ENCODE data around the gene RPL14. TPM values are rescaled to one million over a fixed set of nuclear protein-coding genes. Genes with fewer than 3 reads are reported as not detected.

RPL14 gene
- polyA plus RNA-seq, 4 donors: 1,014 to 1,543 (median 1,365) TPM

DNA sequence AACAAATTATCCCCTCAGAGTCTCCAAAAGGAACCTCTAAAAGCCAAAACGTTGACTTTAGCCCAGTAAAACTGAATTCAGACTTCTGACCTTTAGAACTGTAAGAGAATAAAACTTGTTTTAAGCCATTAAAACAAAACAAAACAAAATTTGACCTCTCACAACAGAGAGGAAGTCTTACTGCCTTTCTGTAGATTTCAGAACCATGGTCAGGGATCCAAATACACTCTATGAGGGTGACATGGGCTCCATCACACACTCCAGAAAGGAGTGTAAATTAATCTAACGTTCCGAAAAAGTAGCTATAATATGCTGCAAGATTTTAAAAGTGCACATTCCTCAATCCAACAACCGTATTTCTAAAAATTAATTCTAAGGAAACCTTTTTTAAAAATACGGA lies 19.2 kb upstream of the RPL14 start:
- no peak overlapping the region for H3K27ac ChIP-seq (ENCODE audit: low read depth in 1 of 3, low read length in 2 of 3)
- H3K27me3 ChIP-seq (ENCODE audit: control insufficient read depth in 3 of 3, insufficient read depth in 3 of 3, low read length in 3 of 3): no peaks in the 10 kb centered on the region
- no peak overlapping the region for H3K4me3 ChIP-seq (ENCODE audit: low read depth in 1 of 3, low read length in 3 of 3)
- H3K4me1 ChIP-seq (ENCODE audit: control insufficient read depth in 3 of 3, insufficient read depth in 2 of 3, low read depth in 1 of 3, low read length in 2 of 3): no peaks in the 10 kb centered on the region
- H3K36me3 ChIP-seq (ENCODE audit: control insufficient read depth in 3 of 3, insufficient read depth in 2 of 3, low read depth in 1 of 3, low read length in 3 of 3): no peaks in the 10 kb centered on the region
- FAIRE-seq: no peak
- 75 to 78% (median 78%) methylated on average over 5 of the region's 5 CpGs for WGBS, 3 donors
- H3K9me3 ChIP-seq (ENCODE audit: control insufficient read depth in 2 of 2, insufficient read depth in 1 of 2, low read depth in 1 of 2, low read length in 1 of 2): no peaks in the 10 kb centered on the region
- no peak for DNase-seq

DNA sequence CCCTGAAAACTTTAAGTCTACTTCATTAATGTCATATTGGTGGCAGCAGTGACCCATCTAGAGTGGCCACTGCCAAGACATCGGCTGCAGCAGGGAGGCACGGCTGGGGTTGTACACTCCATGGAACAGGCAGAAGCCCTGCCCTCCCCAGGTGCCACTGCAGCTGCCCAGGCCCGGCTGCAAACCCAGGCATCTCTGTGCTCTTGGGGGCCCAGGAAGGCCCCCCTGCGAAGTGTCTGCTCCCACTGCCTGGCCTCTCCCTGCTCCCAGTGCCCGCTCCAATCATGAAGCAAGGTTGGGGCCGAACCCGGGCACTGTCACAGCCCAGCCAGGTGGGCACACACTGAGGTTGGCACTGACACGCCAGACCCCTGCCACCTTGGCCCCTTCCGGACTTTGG lies 12.1 kb upstream of the RPL14 start:
- Histone ChIP-seq H3K4me1 (ENCODE audit: control insufficient read depth in 3 of 3, insufficient read depth in 2 of 3, low read depth in 1 of 3, low read length in 2 of 3) (no peaks in the 10 kb centered on the region), H3K36me3 (ENCODE audit: control insufficient read depth in 3 of 3, insufficient read depth in 2 of 3, low read depth in 1 of 3, low read length in 3 of 3) (peaks cover 3 to 5% (median 3%) of the 10 kb centered on the region in 3 donors), H3K9me3 (ENCODE audit: control insufficient read depth in 2 of 2, insufficient read depth in 1 of 2, low read depth in 1 of 2, low read length in 1 of 2) (no peaks in the 10 kb centered on the region), H3K27me3 (ENCODE audit: control insufficient read depth in 3 of 3, insufficient read depth in 3 of 3, low read length in 3 of 3) (no peaks in the 10 kb centered on the region), H3K4me3 (ENCODE audit: low read depth in 1 of 3, low read length in 3 of 3) (no peak overlapping the region), H3K27ac (ENCODE audit: low read depth in 1 of 3, low read length in 2 of 3) (no peak overlapping the region)
- DNase-seq (no peak), FAIRE-seq (no peak)
- 90 to 95% (median 93%) methylated on average over 9 of the region's 9 CpGs for WGBS, 3 donors

DNA sequence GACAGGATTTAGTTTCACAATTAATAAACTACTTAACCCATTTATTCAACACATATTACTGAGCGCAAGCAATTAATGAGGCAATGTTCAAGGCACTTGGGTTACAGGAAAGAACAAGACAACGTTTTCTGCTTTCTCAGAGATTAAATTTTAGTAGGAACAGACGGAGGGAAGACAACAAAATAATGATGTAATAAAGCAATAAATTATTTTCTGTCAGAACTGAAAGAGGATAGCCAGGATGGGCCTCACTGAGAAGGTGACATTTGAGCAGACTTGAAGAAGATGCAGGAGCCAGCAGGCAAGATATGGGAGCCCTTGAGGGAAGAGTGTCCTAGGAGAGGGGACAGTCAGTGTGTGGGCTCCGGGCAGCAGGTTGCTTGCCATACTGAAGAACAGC lies 11.3 kb upstream of the RPL14 start:
- H3K27me3 ChIP-seq (ENCODE audit: control insufficient read depth in 3 of 3, insufficient read depth in 3 of 3, low read length in 3 of 3): no peaks in the 10 kb centered on the region
- H3K36me3 ChIP-seq (ENCODE audit: control insufficient read depth in 3 of 3, insufficient read depth in 2 of 3, low read depth in 1 of 3, low read length in 3 of 3): peaks cover 3 to 5% (median 3%) of the 10 kb centered on the region in 3 donors
- no peak for FAIRE-seq
- H3K9me3 ChIP-seq (ENCODE audit: control insufficient read depth in 2 of 2, insufficient read depth in 1 of 2, low read depth in 1 of 2, low read length in 1 of 2): no peaks in the 10 kb centered on the region
- no peak for DNase-seq
- H3K4me3 ChIP-seq (ENCODE audit: low read depth in 1 of 3, low read length in 3 of 3): no peak overlapping the region
- H3K4me1 ChIP-seq (ENCODE audit: control insufficient read depth in 3 of 3, insufficient read depth in 2 of 3, low read depth in 1 of 3, low read length in 2 of 3): no peaks in the 10 kb centered on the region
- WGBS, 3 donors: 62 to 72% (median 65%) methylated on average over 4 of the region's 4 CpGs
- no peak overlapping the region for H3K27ac ChIP-seq (ENCODE audit: low read depth in 1 of 3, low read length in 2 of 3)

DNA sequence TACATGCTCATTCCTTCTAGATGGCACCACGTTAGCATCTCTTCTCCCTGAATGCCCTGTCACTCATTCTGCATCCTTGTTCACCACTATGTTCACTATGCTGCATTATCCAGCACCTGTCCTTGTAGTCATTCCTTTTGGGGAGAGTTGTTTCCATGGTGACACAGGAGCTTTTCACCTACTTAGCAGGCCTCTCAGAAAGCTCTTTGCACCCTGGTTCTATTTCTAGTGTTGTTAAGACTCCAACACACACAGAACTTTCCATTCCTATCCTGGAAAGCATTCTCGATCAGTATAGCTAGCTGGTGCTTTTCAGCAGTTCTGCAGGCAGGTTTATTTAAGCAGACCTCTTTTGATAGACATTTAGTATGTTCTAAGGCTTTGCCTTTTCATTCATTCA lies 6.7 kb upstream of the RPL14 start:
- Histone ChIP-seq H3K36me3 (ENCODE audit: control insufficient read depth in 3 of 3, insufficient read depth in 2 of 3, low read depth in 1 of 3, low read length in 3 of 3) (peaks cover 3 to 5% (median 3%) of the 10 kb centered on the region in 3 donors), H3K27ac (ENCODE audit: low read depth in 1 of 3, low read length in 2 of 3) (no peak overlapping the region), H3K9me3 (ENCODE audit: control insufficient read depth in 2 of 2, insufficient read depth in 1 of 2, low read depth in 1 of 2, low read length in 1 of 2) (no peaks in the 10 kb centered on the region), H3K4me3 (ENCODE audit: low read depth in 1 of 3, low read length in 3 of 3) (no peak overlapping the region), H3K4me1 (ENCODE audit: control insufficient read depth in 3 of 3, insufficient read depth in 2 of 3, low read depth in 1 of 3, low read length in 2 of 3) (peaks cover 3 to 5% (median 3%) of the 10 kb centered on the region in 3 donors), H3K27me3 (ENCODE audit: control insufficient read depth in 3 of 3, insufficient read depth in 3 of 3, low read length in 3 of 3) (no peaks in the 10 kb centered on the region)
- 81 to 88% (median 81%) methylated on average over 2 of the region's 2 CpGs for WGBS, 3 donors
- no peak for DNase-seq
- FAIRE-seq: no peak

DNA sequence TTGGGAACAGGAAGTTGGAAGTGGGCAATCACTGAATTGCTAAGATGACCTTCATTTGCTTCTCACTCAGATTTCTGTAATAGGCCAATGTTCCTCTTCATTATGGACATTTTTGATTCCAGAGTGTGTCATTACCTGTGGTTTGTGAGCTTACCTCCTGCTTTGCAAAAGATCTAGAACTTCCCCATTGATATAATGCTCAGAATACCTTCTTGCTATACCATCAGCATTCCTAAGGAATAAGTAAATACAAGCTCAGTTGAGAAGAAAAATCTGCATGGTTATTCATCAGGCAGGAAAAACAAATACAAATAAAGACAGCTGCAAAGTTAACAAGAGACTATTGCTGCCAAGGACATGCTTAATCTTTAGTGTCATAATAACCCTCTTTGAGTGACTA lies 5.6 kb upstream of the RPL14 start:
- FAIRE-seq: no peak
- no peaks in the 10 kb centered on the region for H3K36me3 ChIP-seq (ENCODE audit: control insufficient read depth in 3 of 3, insufficient read depth in 2 of 3, low read depth in 1 of 3, low read length in 3 of 3)
- H3K27ac ChIP-seq (ENCODE audit: low read depth in 1 of 3, low read length in 2 of 3): no peak overlapping the region
- no peaks in the 10 kb centered on the region for H3K27me3 ChIP-seq (ENCODE audit: control insufficient read depth in 3 of 3, insufficient read depth in 3 of 3, low read length in 3 of 3)
- peaks cover 3 to 5% (median 3%) of the 10 kb centered on the region in 3 donors for H3K4me1 ChIP-seq (ENCODE audit: control insufficient read depth in 3 of 3, insufficient read depth in 2 of 3, low read depth in 1 of 3, low read length in 2 of 3)
- DNase-seq: no peak
- no peak overlapping the region for H3K4me3 ChIP-seq (ENCODE audit: low read depth in 1 of 3, low read length in 3 of 3)
- H3K9me3 ChIP-seq (ENCODE audit: control insufficient read depth in 2 of 2, insufficient read depth in 1 of 2, low read depth in 1 of 2, low read length in 1 of 2): no peaks in the 10 kb centered on the region

DNA sequence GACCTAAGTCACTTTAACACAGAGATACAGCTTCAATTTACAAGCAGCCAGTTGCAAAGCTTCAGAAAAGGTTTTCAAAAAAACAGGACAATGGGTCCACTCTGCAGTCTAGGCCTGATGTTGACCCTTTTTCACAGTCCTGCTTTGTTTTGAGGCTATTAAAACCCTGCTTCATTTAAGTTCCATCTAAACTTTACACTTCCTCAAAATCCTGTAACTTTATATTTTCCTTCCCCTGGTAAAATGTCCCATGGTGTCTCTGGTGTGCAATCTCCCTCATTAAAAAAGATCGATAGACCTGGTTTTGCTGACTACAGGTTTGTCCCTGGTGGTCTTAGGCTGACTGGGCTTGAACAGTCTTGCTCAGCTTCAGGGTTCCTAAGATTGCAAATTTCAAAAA lies 5.1 kb upstream of the RPL14 start:
- Histone ChIP-seq H3K27ac (ENCODE audit: low read depth in 1 of 3, low read length in 2 of 3) (peak overlapping the region in 2 of 3 donors; percentile 8 to 93), H3K27me3 (ENCODE audit: control insufficient read depth in 3 of 3, insufficient read depth in 3 of 3, low read length in 3 of 3) (no peaks in the 10 kb centered on the region)

DNA sequence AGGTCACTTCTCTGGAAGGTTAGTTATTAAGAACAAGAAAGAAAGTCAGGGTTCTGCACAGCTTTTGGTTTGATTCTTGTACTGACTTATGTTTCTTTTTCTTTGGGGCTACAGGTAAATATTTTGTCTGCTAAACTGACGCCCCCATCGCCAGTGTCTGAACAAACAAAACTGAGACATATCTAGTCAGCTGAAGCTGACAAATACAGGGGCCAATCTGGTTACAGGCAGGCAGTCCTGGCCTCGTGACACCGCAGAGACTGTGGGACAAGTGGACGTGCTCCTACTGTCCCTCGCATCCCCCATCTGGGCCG lies 4.6 kb upstream of the RPL14 start:
- Histone ChIP-seq H3K27me3 (ENCODE audit: control insufficient read depth in 3 of 3, insufficient read depth in 3 of 3, low read length in 3 of 3) (no peaks in the 10 kb centered on the region), H3K9me3 (ENCODE audit: control insufficient read depth in 2 of 2, insufficient read depth in 1 of 2, low read depth in 1 of 2, low read length in 1 of 2) (no peaks in the 10 kb centered on the region), H3K4me1 (ENCODE audit: control insufficient read depth in 3 of 3, insufficient read depth in 2 of 3, low read depth in 1 of 3, low read length in 2 of 3) (peaks cover 3 to 5% (median 3%) of the 10 kb centered on the region in 3 donors), H3K36me3 (ENCODE audit: control insufficient read depth in 3 of 3, insufficient read depth in 2 of 3, low read depth in 1 of 3, low read length in 3 of 3) (no peaks in the 10 kb centered on the region), H3K27ac (ENCODE audit: low read depth in 1 of 3, low read length in 2 of 3) (peak overlapping the region; percentile 93 to 97 (median 96)), H3K4me3 (ENCODE audit: low read depth in 1 of 3, low read length in 3 of 3) (peak overlapping the region; percentile 37 to 71 (median 52))
- FAIRE-seq: no peak
- DNase-seq: no peak
- 0 to 4% (median 2%) methylated on average over 7 of the region's 7 CpGs for WGBS, 3 donors

More for the DNA sequence above, 5.1 kb upstream of the RPL14 start:
- DNase-seq (no peak), FAIRE-seq (no peak)
- H3K4me3 ChIP-seq (ENCODE audit: low read depth in 1 of 3, low read length in 3 of 3): peak overlapping the region in 1 of 3 donors; percentile 71
- no peaks in the 10 kb centered on the region for H3K36me3 ChIP-seq (ENCODE audit: control insufficient read depth in 3 of 3, insufficient read depth in 2 of 3, low read depth in 1 of 3, low read length in 3 of 3)
- H3K4me1 ChIP-seq (ENCODE audit: control insufficient read depth in 3 of 3, insufficient read depth in 2 of 3, low read depth in 1 of 3, low read length in 2 of 3): peaks cover 3 to 5% (median 3%) of the 10 kb centered on the region in 3 donors
- WGBS, 3 donors: 71 to 80% (median 79%) methylated on average over 1 of the region's 1 CpG
- no peaks in the 10 kb centered on the region for H3K9me3 ChIP-seq (ENCODE audit: control insufficient read depth in 2 of 2, insufficient read depth in 1 of 2, low read depth in 1 of 2, low read length in 1 of 2)

DNA sequence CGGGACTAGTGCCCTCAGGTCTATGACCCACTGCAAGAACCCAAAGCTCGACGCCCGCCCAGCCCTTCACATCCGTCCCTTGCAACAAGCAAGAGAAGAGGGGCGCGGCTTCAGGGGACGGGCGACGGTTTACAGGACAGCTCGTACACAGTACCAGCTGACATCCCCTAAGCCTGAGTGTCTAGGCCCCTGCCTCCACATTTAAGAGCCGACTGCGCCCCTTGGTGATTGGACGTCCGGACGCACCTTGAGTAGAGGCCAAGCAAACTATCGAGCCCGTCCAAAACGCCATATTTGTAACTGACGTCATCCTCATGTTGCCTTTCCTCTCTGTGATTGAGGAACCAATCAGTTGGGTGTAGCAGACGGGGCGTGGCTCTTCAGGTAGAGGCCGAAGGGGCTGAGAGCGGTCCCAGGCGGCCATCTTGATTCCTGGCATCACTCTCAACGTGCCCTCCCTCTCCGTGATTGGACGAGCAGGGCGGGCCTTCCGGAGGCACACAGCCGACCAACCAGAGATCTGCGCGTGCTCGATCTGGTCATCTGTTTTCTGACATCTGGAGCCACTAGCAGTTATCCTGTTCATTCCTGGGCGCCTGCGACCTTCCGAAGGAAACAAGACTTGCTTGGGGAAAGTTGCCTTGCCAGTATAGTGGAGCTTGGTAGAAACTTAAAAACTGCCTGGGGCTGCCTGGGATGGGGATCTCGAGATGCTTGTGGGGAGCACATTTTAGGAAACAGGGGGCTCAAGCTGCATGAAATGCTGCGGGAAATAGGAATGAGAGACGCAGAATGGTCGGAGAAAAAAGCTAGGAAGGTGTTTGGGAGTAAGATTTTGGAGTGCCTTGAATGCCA lies 4.0 kb upstream of the RPL14 start:
- peak overlapping the region; percentile 93 to 97 (median 96) for H3K27ac ChIP-seq (ENCODE audit: low read depth in 1 of 3, low read length in 2 of 3)
- H3K4me1 ChIP-seq (ENCODE audit: control insufficient read depth in 3 of 3, insufficient read depth in 2 of 3, low read depth in 1 of 3, low read length in 2 of 3): peaks cover 3 to 5% (median 3%) of the 10 kb centered on the region in 3 donors
- 0% methylated on average over 41 of the region's 41 CpGs for whole genome bisulfite sequencing, 3 donors
- DNase-seq: peak; percentile 98 to 100
- H3K36me3 ChIP-seq (ENCODE audit: control insufficient read depth in 3 of 3, insufficient read depth in 2 of 3, low read depth in 1 of 3, low read length in 3 of 3): no peaks in the 10 kb centered on the region
- H3K27me3 ChIP-seq (ENCODE audit: control insufficient read depth in 3 of 3, insufficient read depth in 3 of 3, low read length in 3 of 3): no peaks in the 10 kb centered on the region
- FAIRE-seq: peak; percentile 84
- no peaks in the 10 kb centered on the region for H3K9me3 ChIP-seq (ENCODE audit: control insufficient read depth in 2 of 2, insufficient read depth in 1 of 2, low read depth in 1 of 2, low read length in 1 of 2)
- H3K4me3 ChIP-seq (ENCODE audit: low read depth in 1 of 3, low read length in 3 of 3): peak overlapping the region; percentile 37 to 71 (median 60)
